NT2/D1 (cell line): ENCODE results near the gene MITF.

Experiments
- DNase-seq: peaks from one replicate; pipeline ENCODE4 v3.0.0-alpha.2; 2011; ENCODE audit warnings: low read depth, low spot score
- H3K27me3 ChIP-seq: 2 replicates; pipeline ENCODE4 v1.6.0; 2011; ENCODE audit warnings: mild to moderate bottlenecking; ENCODE audit not compliant: insufficient read length, insufficient read depth
- H3K36me3 ChIP-seq: 2 replicates; pipeline ENCODE4 v1.6.1; 2011; ENCODE audit warnings: mild to moderate bottlenecking, low read length, mixed read lengths; ENCODE audit not compliant: insufficient read depth, insufficient read length
- H3K4me1 ChIP-seq: 2 replicates; pipeline ENCODE4 v1.5.1; 2011; ENCODE audit not compliant: insufficient read depth, insufficient read length
- H3K4me3 ChIP-seq: 2 replicates; pipeline ENCODE4 v1.5.1; 2011; ENCODE audit warnings: low read depth; ENCODE audit not compliant: insufficient read length
- H3K9ac ChIP-seq: 2 replicates; pipeline ENCODE4 v1.6.0; 2011; ENCODE audit warnings: low read depth; ENCODE audit not compliant: insufficient read length
- H3K9me3 ChIP-seq: 2 replicates; pipeline ENCODE4 v1.5.1; 2011; ENCODE audit warnings: mild to moderate bottlenecking, low read length; ENCODE audit not compliant: insufficient read depth
- SUZ12 ChIP-seq: IDR thresholded peaks from 2 replicates; pipeline ENCODE4 v1.6.1; 2011; ENCODE audit not compliant: insufficient read length, insufficient read depth; ENCODE audit errors: extremely low read depth
- YY1 ChIP-seq: IDR thresholded peaks from 2 replicates; pipeline ENCODE4 v1.6.1; 2011; ENCODE audit not compliant: insufficient read length, insufficient read depth
- ZNF274 ChIP-seq: IDR thresholded peaks from 2 replicates; pipeline ENCODE4 v1.6.1; 2011; ENCODE audit warnings: mild to moderate bottlenecking, low read depth, low read length

MITF gene

GRCh38 chr3:69838696-69839515 lies 99.6 kb downstream of the MITF start:
- TF ChIP-seq SUZ12 = no peak
- no peak for TF ChIP-seq ZNF274
- no peak for TF ChIP-seq YY1
- Histone ChIP-seq H3K27me3 (no peaks in the 10 kb centered on the region), H3K9ac (no peak overlapping the region), H3K4me1 (no peaks in the 10 kb centered on the region), H3K9me3 (no peaks in the 10 kb centered on the region), H3K36me3 (no peaks in the 10 kb centered on the region), H3K4me3 (no peak overlapping the region)
- DNase-seq = no peak

GRCh38 chr3:69842351-69842750 lies 103.1 kb downstream of the MITF start:
- no peaks in the 10 kb centered on the region for H3K36me3 ChIP-seq
- TF ChIP-seq ZNF274 = no peak
- TF ChIP-seq YY1 = no peak
- no peaks in the 10 kb centered on the region for H3K9me3 ChIP-seq
- DNase-seq = no peak
- no peak overlapping the region for H3K4me3 ChIP-seq
- H3K9ac ChIP-seq = no peak overlapping the region
- H3K4me1 ChIP-seq = no peaks in the 10 kb centered on the region
- no peaks in the 10 kb centered on the region for H3K27me3 ChIP-seq

GRCh38 chr3:69842789-69843188 lies 103.5 kb downstream of the MITF start:
- Histone ChIP-seq H3K4me3 (no peak overlapping the region), H3K9me3 (no peaks in the 10 kb centered on the region), H3K4me1 (no peaks in the 10 kb centered on the region), H3K9ac (no peak overlapping the region), H3K36me3 (no peaks in the 10 kb centered on the region), H3K27me3 (no peaks in the 10 kb centered on the region)
- TF ChIP-seq YY1 (no peak), ZNF274 (no peak), SUZ12 (no peak)
- DNase-seq = no peak

- H3K27me3 ChIP-seq = no peaks in the 10 kb centered on the region
- no peaks in the 10 kb centered on the region for H3K4me1 ChIP-seq
- no peaks in the 10 kb centered on the region for H3K9me3 ChIP-seq
- no peak overlapping the region for H3K4me3 ChIP-seq
- H3K9ac ChIP-seq = no peak overlapping the region
- no peak for TF ChIP-seq YY1
- no peak for TF ChIP-seq ZNF274
- TF ChIP-seq SUZ12 = no peak
- no peaks in the 10 kb centered on the region for H3K36me3 ChIP-seq
- DNase-seq = no peak
Observed at GRCh38 chr3:69844706-69845105, 105.4 kb downstream of the MITF start.

GRCh38 chr3:69847303-69847702 lies 108.0 kb downstream of the MITF start:
- Histone ChIP-seq H3K36me3 (no peaks in the 10 kb centered on the region), H3K9me3 (no peaks in the 10 kb centered on the region), H3K4me3 (no peak overlapping the region), H3K4me1 (no peaks in the 10 kb centered on the region), H3K27me3 (no peaks in the 10 kb centered on the region), H3K9ac (no peak overlapping the region)
- DNase-seq = no peak
- TF ChIP-seq SUZ12 = no peak
- no peak for TF ChIP-seq ZNF274
- TF ChIP-seq YY1 = no peak

GRCh38 chr3:69848113-69848512 lies 108.8 kb downstream of the MITF start:
- H3K36me3 ChIP-seq = no peaks in the 10 kb centered on the region
- H3K9ac ChIP-seq = no peak overlapping the region
- no peak for DNase-seq
- no peaks in the 10 kb centered on the region for H3K4me1 ChIP-seq
- no peaks in the 10 kb centered on the region for H3K9me3 ChIP-seq
- TF ChIP-seq YY1 (no peak), SUZ12 (no peak), ZNF274 (no peak)
- H3K4me3 ChIP-seq = no peak overlapping the region
- H3K27me3 ChIP-seq = no peaks in the 10 kb centered on the region

GRCh38 chr3:69850849-69851248 lies 111.6 kb downstream of the MITF start:
- Histone ChIP-seq H3K4me1 (no peaks in the 10 kb centered on the region), H3K36me3 (no peaks in the 10 kb centered on the region), H3K27me3 (no peaks in the 10 kb centered on the region), H3K9me3 (no peaks in the 10 kb centered on the region), H3K9ac (no peak overlapping the region), H3K4me3 (no peak overlapping the region)
- DNase-seq = no peak
- TF ChIP-seq YY1 = no peak

GRCh38 chr3:69853027-69853426 lies 113.8 kb downstream of the MITF start:
- no peaks in the 10 kb centered on the region for H3K4me1 ChIP-seq
- TF ChIP-seq SUZ12 (no peak), YY1 (no peak), ZNF274 (no peak)
- DNase-seq = no peak
- H3K27me3 ChIP-seq = no peaks in the 10 kb centered on the region
- H3K9me3 ChIP-seq = no peaks in the 10 kb centered on the region
- no peak overlapping the region for H3K9ac ChIP-seq
- no peaks in the 10 kb centered on the region for H3K36me3 ChIP-seq
- H3K4me3 ChIP-seq = no peak overlapping the region
